GM21390 (cell line): Measurements from ENCODE around the gene MAP3K19.
"Not testable (repeated sequence)": the region's sequence is repeated elsewhere in the genome, so short reads cannot be mapped to it uniquely, and the experiment has no call there.

Experiments used
- ATAC-seq: cut with Tn5 transposase; IDR thresholded peaks from one replicate; pipeline ENCODE4 v1.9.1; 2021; ENCODE audit not compliant: unreplicated experiment

Gene MAP3K19

DNA sequence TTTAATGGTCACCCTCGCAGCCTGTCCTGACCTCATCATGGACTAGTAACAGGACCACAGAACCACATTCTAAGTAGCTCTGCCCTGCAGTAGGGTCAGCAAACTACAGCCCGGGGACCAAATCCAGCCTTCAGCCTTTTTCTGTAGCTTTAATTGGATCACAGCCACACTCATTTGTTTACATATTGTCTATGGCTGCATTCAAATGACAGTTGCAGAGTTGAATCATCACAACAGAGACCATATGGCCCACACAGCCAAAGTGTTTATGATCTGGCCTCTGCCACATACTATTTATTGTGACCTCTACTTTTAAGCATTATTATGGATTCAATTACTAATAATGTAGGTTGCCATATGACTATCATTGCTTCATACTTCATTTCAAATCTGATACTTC is 47.7 kb downstream of the MAP3K19 start:
- ATAC-seq: no peak

DNA sequence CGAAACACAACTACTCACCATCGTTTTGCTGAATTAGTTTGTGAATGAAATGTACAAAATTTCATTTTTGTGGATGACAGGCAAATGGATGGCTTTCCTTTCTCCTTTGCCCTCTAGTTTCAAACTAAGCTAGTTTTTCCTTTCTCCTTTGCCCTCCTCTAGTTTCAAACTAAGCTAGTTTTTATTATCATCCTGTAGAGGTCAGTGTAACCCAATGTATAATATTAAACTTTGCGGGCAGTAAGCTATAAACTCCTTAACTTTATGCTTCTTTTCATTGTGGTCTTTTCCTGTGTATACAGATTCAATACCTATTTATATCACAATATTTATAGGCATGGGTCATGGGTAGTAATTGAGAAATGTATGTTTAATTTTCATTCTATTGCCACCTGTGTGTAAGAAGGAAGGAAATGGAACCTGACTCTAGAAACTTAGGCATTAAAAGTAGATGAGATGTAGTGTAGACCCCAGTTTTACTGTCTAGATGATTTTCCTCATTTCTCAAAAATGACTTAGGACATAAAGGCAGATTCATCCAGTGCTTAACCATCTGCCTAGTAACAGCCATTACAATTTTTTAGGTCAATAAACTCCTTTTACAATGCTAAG is 58.1 kb downstream of the MAP3K19 start:
- no peak for ATAC-seq

DNA sequence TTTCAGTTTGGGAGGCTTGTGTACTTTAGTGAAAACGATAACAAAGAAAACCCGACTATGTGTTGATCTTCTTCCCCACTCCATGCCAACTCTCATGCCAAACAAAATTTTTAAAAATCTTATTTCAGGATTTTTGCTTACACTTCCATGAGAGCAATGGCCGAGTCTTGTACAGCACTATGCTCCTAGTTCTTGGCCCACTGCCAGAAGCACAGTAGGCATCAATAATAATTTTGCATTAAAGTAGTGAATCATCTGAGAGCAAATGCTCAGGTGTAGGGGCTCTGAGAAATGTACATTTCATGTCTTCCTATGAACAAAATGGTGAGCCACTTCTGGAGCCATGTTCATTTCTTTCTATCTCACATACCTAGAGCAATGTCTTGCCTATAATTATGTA is 62.2 kb downstream of the MAP3K19 start:
- no peak for ATAC-seq

DNA sequence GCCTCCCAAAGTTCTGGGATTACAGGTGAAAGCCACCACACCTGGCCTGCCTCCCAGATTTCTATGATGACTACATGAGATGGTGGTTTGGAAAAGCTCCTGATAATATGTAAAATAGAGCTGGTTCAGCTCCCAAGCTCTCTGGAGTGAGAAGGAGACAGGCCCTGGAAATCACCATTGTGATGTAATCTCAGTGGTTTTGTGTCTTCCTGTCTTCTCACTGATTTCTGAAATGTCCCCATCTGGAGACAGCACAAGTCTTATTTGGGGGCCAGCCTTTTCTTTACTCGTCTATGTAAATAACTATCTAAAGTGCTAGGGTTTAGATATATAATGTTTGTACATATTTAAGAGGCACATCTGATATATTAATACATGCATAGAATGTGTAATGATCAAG is 64.6 kb downstream of the MAP3K19 start:
- ATAC-seq: no peak

DNA sequence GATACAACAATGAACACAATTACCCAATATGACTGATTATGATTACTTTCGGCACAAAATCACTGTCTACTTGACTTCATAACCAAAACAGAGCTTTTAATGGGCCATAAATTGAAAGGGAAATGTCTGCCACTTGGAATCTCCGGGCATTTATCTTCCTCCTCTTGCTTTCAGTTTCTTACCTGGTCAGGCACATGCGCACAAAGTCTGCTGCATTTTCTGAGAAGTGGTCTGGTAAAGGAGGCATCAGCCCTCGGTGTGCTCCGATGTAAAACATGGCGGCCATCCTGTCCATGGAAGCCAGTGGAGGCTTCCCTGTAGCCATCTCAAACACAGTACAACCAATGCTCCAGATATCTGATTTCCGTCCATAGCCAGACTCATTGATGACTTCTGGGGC is 66.6 kb downstream of the MAP3K19 start:
- no peak for ATAC-seq

DNA sequence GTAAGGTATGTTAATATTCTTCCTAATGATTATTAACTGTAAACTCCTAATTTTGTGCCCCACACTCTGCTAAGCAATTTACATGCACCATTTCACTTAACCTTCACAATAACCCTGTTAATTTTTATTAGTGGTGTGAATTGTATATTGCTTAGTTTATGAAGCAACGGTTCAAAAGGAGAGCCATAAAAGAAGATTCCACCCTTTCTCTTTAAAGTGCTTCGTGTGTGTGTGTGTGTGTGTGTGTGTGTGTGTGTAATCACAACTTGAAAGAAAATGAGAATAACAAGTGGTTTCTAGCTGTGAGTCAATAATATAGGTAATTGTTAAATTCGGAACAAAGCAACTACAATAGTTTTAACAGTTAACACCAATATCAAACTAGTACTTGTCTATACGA is 68.0 kb downstream of the MAP3K19 start:
- ATAC-seq: no peak

DNA sequence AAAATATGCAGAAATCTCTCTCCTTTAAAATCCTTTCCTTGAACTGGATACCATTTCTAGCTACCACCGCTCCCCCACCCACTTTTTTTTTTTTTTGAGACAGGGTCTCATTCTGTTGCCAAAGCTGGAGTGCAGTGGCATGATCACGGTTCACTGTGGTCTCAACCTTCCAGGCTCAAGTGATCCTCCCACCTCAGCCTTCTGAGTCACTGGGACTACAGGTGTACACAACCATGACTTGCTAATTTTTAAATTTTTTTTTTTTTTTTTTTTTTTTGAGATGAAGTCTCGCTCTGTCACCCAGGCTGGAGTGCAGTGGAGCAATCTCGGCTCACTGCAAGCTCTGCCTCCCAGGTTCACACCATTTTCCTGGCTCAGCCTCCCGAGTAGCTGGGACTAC is 70.1 kb downstream of the MAP3K19 start:
- ATAC-seq: not testable (repeated sequence)

DNA sequence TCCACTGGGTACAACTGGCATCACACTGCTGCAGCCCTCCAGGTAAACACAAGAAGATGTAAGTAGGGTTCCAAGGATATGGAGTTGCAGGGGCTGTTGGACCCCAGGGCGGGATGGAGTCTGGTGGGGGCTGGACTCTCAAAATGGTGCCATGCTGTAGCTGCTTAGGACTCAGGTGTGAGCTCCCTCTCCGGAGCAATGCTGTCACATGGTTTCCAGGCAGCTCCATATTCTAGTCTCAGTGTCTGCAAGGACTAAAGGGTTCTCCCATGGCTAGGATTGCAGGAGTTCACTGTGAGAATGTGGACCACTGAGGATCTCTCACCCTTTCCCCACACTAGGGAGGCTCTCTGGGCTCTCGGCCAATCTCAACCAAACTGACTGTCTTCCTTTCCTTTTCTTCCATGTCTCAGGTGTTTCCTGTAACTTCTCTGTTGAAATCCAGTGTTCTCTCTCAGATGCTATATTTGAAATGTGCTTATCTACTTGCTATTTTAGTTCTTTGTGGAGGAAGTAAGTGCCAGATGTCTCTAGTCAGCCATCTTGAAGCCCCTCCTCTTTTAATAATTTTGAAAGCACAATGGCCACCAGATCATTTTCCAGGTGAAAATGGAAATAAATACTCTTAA is 71.1 kb downstream of the MAP3K19 start:
- ATAC-seq: no peak

DNA sequence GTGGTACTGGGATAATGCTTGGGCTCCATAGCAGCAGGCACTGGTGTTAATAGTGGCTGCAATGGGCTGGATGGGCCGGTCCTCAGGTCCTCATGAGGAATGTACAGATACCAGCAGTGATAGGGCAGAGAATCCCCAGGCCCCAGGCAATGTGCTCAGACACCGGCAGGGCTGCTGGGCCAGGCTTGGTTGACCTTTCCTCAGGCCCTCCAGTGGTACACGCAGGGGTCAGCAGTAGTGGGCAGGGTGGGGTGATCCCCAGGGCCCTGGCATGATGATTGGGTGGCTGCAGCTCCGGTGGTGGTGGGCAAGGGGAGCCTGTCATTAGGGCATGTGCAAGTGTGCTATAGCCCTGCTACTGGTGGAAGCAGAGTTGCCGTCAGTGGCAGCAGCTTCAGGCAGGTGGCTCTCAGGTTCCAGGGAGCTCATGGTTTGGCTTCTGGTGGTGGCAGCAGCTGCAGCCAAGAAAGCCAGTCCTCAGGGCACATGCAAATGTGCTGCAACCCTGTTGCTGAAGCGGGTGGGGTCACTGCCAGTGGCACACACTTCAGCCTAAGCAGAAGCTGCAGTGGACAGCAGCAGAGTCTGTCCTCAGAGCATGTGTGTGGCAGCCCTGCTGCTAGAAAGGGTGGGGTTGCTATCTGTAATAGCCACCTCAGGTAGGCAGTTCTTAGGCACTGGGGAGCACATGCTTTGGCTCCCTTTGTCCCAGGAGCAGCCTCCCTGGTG is 71.8 kb downstream of the MAP3K19 start:
- no peak for ATAC-seq

DNA sequence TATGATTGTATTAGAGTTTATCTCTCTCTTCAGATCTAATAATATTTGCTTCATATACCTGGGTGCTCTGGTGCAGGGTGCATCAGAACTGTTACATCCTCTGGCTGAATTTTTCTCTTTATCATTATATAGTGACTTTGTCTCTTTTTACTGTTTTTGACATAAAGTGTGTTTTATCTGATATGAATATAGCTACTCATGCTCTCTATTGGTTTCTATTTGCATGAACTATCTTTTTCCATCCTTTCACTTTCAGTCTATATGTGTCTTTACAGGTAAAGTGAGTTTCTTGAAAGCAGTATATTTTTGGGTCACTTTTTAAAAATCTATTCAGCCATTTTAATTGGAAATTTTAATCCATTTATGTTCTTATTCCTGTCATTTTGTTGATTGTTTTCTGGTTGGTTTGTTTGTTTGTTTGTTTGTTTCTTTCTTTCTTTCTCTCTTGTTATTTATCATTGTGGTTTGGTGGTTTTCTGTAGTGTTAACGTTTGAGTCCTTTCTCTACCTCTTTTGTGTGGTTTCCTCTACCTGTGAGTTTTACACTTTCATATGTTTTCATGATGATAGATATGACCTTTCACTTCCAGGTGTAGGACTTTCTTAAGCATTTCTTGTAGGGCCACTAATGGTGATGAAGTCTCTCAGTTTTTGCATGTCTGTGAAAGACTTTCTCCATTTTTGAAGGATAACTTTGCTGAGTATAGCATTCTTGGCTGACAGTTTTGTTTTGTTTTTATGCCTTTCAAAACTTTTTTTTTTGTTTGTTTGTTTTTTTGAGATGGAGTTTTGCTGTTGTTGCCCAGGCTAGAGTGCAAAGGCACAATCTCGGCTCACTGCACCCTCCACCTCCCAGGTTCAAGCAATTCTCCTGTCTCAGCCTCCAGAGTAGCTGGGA is 73.8 kb downstream of the MAP3K19 start:
- peak; percentile 84 for ATAC-seq

DNA sequence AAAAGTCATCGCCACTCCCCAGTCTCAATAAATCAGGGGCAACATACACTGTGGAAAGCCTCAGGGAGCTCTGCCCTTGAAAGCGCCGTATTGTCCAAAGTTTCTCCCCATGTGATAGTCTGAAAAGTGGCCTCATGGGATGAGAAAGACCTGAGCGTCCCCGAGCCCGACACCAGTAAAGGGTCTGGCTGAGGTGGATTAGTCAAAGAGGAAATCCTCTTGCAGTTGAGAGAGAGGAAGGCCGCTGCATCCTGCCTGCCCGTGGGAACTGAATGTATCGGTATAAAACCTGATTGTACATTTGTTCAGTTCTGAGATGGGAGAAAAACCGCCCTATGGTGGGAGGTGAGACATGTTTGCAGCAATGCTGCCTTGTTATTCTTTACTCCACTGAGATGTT is 80.1 kb downstream of the MAP3K19 start:
- ATAC-seq: not testable (repeated sequence)

DNA sequence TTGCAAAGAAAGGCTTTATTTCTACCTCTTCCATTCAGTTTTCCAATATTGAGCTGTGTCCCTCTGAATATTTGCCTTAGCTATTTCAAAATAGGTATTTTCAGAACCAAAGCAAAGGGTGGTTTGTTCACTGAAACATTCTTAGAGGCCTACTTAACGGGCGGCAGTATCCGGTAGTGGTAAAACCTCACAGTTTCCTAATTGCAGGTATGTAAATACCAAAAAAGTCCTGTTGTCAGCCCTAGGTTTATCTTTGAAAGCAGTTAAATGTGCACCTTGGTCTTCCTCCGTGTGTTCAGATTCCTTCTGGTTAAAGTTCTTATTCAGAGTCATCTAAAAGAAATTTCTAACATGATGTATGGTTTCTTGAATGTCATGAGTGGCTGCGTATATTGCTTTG is 89.8 kb downstream of the MAP3K19 start:
- ATAC-seq: no peak

DNA sequence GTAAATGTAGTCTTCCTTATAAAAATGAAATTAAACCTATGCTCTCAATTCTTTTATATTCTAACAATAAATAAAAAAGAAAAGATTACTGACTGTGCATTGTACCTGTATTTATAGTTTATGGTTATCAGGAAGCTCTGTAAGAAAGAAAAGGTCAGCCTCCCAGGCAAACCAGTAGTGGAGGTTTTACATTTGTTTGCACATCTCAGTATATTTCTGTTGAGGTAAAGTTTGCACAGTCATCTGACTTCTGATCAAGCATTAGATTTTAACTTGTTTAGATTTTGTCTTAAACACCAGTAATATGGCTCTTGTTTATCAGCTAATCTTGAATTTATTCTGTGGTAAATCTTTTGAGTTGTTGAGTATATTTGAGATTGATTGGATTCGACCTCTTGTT is 91.5 kb downstream of the MAP3K19 start:
- no peak for ATAC-seq

DNA sequence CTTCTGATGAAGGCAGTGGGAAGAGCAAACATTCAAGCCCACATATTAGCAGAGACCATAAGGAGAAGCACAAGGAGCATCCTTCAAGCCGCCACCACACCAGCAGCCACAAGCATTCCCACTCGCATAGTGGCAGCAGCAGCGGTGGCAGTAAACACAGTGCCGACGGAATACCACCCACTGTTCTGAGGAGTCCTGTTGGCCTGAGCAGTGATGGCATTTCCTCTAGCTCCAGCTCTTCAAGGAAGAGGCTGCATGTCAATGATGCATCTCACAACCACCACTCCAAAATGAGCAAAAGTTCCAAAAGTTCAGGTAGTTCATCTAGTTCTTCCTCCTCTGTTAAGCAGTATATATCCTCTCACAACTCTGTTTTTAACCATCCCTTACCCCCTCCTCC is 93.2 kb downstream of the MAP3K19 start:
- no peak for ATAC-seq

DNA sequence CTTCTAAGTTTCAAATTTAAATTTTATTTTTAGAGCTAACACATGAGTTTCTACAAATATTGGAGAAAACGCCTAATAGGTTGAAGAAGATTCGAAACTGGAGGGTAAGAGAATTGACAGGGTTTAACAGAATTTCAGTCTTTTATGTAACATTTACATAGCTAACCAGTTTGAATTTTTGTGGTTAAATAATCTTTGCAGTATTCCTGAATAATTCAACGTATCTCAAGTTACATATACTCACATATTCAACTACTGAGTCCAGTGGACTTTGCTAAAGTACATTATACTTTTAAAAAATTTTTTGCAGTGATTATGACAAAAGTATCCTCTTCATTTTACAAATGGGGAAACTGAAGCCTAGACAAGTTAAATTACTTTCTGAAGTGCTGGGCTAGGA is 94.6 kb downstream of the MAP3K19 start:
- no peak for ATAC-seq

DNA sequence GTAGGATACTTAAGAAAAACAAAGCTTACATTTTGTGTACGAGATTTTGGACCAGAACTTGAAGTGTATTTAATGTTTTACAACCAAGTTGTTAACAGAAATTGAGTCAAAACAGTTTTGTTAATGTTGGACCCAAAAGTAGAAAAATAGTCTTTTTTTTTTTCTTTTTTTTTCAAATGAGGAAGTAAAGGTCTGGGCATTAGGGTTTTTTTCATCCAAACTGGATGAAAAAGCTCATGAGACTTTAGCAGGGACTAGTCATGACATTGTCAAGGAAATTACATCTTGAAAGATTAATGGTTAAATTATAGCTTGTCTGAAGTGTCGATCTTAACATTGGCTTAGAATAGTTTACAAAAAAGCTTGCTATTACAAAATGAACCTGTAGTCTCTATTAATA is 96.4 kb downstream of the MAP3K19 start:
- no peak for ATAC-seq

DNA sequence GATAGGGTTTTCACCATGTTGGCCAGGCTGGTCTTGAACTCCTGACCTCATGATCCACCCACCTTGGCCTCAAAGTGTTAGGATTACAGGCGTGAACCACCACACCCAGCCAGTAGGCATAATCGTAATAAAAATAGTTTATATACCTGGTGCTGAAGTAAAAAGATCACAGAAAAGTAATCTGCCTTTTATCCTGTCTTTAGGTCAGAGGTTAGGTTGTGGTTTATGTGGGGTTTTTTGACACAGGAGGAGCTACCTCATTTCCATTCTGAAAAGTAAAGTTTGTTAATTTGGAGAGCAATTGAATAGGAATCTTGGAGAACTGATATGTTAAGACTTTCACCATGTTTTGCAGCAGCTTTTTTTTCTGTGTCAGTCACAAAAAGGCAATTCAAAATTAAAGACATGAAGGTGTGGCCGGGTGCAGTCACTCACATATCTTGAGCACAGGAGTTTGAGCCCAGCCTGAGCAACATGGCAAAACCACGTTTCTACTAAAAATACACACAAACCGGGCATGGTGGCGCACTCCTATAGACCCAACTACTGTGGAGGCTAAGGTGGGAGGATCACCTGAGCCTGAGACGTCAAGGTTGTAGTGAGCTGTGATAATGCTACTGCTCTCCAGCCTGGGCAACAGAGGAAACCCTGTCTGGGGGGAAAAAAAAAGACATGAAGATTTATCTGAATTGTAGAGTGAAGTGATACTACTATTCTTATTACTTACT is 97.1 kb downstream of the MAP3K19 start:
- no peak for ATAC-seq

DNA sequence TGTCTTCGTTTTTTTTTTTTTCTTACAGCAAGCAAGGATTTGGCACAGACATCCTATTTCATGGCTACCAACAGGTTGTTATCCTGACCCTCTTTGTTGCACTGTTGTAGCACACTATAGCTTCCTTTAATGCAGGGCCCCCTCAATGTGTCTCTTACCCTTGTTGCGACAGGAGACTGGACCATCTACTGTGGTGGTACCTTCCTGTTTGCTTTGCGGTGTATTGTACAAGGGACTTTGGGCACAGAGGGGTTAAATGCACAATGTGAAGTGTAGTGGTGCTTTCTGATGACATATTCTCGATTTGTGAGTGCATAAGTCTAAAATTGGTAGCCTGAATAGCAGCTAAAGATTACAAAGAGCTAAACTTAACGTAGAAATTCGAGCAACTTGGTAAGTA is 101.2 kb downstream of the MAP3K19 start:
- no peak for ATAC-seq

DNA sequence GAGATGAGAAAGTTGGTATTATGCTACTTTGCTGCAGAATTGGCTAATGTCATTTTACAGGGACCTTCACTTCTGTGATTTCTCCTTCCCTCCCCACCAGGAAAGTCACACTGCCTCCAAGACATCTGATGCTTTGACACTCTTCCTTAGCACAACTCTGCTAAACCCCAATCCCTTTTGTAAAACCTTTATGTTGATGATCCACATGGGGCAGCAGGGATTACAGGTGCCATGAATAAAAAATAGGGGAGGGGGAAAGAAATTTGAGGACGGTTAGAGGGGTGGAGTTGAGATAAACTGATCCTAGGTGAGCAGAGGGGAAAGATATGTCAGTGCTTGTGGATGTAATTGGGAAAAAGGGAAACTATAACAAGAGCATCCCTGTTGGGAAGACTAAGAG is 102.3 kb downstream of the MAP3K19 start:
- no peak for ATAC-seq

DNA sequence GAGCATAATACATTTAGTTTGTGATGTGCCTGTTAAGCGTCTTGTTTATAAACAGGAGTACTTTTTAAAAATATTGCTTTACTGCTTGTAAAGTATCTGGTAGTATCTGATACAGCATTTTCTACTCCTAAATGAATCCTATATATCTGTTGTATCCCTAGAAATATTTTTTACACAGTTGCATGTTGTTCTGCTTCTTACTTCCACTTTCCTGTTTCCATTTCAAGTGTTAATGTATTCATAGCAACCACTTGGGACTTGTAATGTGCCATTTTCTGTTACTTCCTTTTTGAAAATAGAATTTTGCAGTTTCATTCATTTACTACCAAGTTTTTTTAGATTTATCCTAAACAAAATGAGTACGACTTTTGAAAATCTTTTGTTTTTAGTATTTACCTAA is 103.7 kb downstream of the MAP3K19 start:
- ATAC-seq: peak; percentile 89

DNA sequence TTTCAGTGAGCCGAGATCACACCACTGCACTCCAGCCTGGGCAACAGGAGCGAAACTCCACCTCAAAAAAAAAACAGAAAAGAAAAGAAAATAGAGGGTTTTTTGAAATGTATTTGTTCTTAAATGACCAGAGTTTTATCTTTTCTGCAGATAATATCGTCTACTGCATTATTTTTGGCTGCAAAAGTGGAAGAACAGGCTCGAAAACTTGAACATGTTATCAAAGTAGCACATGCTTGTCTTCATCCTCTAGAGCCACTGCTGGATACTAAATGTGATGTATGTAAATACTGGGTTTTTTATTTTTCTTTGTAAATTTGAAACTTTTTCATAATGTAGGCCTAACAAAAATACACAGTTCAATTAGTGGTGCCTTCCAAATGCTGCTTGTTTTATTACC is 110.6 kb downstream of the MAP3K19 start:
- ATAC-seq: no peak
